Measurements from ENCODE around the gene CNGA4. TPM values are rescaled to one million over a fixed set of nuclear protein-coding genes. Genes with fewer than 3 reads are reported as not detected.
A peak's percentile ranks its signal among the peaks of the same experiment; 100 is the strongest.

CNGA4 gene
- total and polyA plus RNA-seq, 11 donors: 0.06 to 0.11 TPM; not detected in 9

GRCh38 chr11:6229911-6230310 lies 9.0 kb upstream of the CNGA4 start:
- Histone ChIP-seq H3K27me3 (no peaks in the 10 kb centered on the region), H3K27ac (no peak overlapping the region), H3K4me3 (no peak overlapping the region), H3K9me3 (no peaks in the 10 kb centered on the region), H3K4me1 (peaks cover 0 to 53% (median 28%) of the 10 kb centered on the region in 12 donors), H3K36me3 (no peaks in the 10 kb centered on the region)
- 55 to 66% (median 62%) methylated on average over 2 of the region's 2 CpGs for WGBS, 4 donors
- no peak for TF ChIP-seq POLR2A (IDR thresholded peaks at IDR 0.05)
- no peak for TF ChIP-seq CTCF (IDR thresholded peaks at IDR 0.05)
- ATAC-seq: no peak
- intact Hi-C loops (cut with DNase I): loop anchor here in 1 of 10 donors (10.0 kb wide), 1 partner anchor 245 kb away; the partner anchor contains the start of gene TRIM3
- DNase-seq: no peak

- no peak for DNase-seq
- no peak overlapping the region for H3K27ac ChIP-seq
- TF ChIP-seq POLR2A (IDR thresholded peaks at IDR 0.05) (no peak), CTCF (IDR thresholded peaks at IDR 0.05) (no peak)
- no peaks in the 10 kb centered on the region for H3K9me3 ChIP-seq
- no peaks in the 10 kb centered on the region for H3K36me3 ChIP-seq
- intact Hi-C loops (cut with DNase I): loop anchor here in 1 of 10 donors (10.0 kb wide), 1 partner anchor 242 kb away; the partner anchor contains the start of gene TRIM3
- peaks cover 0 to 40% (median 14%) of the 10 kb centered on the region in 12 donors for H3K4me1 ChIP-seq
- H3K4me3 ChIP-seq: peak overlapping the region in 1 of 12 donors; percentile 4
- H3K27me3 ChIP-seq: no peaks in the 10 kb centered on the region
- no peak for ATAC-seq
Measured at GRCh38 chr11:6232899-6233298, 6.0 kb upstream of the CNGA4 start.

- DNase-seq (no peak), ATAC-seq (peak in 1 of 4 donors; percentile 0)
- peaks cover 0 to 40% (median 14%) of the 10 kb centered on the region in 12 donors for H3K4me1 ChIP-seq
- H3K9me3 ChIP-seq: no peaks in the 10 kb centered on the region
- H3K27me3 ChIP-seq: no peaks in the 10 kb centered on the region
- no peak for TF ChIP-seq POLR2A (IDR thresholded peaks at IDR 0.05)
- TF ChIP-seq CTCF (IDR thresholded peaks at IDR 0.05): no peak
- intact Hi-C loops (cut with DNase I): loop anchor here in 3 of 10 donors (2.0 to 10.0 kb wide), 3 partner anchors 85 to 241 kb away; partner anchors contain the start of genes CAVIN3 (in 1 of the 3) and TRIM3 (in 1 of the 3)
- peak overlapping the region in 11 of 12 donors; percentile 55 to 91 (median 81) for H3K27ac ChIP-seq
- no peaks in the 10 kb centered on the region for H3K36me3 ChIP-seq
- WGBS, 4 donors: 0 to 3% (median 2%) methylated on average over 10 of the region's 10 CpGs
- H3K4me3 ChIP-seq: peak overlapping the region; percentile 28 to 95 (median 83)
Measured at GRCh38 chr11:6233984-6234386, 4.9 kb upstream of the CNGA4 start.

GRCh38 chr11:6234387-6235107 lies 4.3 kb upstream of the CNGA4 start, which contains the start of gene FHIP1B:
TSS of gene FHIP1B (minus strand) at chr11:6234636. CDS start at chr11:6224516, 10,120 bp downstream.
- Histone ChIP-seq H3K27ac (peak within 1 kb of the TSS in 11 of 12 donors; percentile 74 to 91 (median 82)), H3K36me3 (no peaks in the 10 kb centered on the region), H3K4me1 (peaks cover 0 to 36% (median 14%) of the 10 kb centered on the region in 12 donors), H3K4me3 (peak within 1 kb of the TSS; percentile 28 to 95 (median 83)), H3K9me3 (no peaks in the 10 kb centered on the region), H3K27me3 (no peaks in the 10 kb centered on the region)
- WGBS, 4 donors: 0 to 1% (median 0%) methylated on average over 59 to 62 of the region's 62 CpGs
- ATAC-seq: peak; percentile 98 to 99 (median 99)
- peak; percentile 100 for DNase-seq
- intact Hi-C loops (cut with DNase I): loop anchor here in 5 of 10 donors (2.0 to 10.0 kb wide), 4 partner anchors 83 to 240 kb away; partner anchors contain the start of genes CAVIN3 (in 1 of the 5) and TRIM3 (in 1 of the 5)
- peak in 1 of 2 donors; percentile 45 for TF ChIP-seq POLR2A (IDR thresholded peaks at IDR 0.05)
- TF ChIP-seq CTCF (IDR thresholded peaks at IDR 0.05): no peak
